ENCODE measurements around the gene C1orf226. TPM values are rescaled to one million over a fixed set of nuclear protein-coding genes. Genes with fewer than 3 reads are reported as not detected.

C1orf226 gene
- total and polyA plus RNA-seq, 2 of the 8 experiments (the other 6 are each of a cell fraction or from before 2014, with no cell fraction given) = 8.2 to 18.8 TPM

- TF ChIP-seq CHD7 (IDR thresholded peaks at IDR 0.05; ENCODE audit: insufficient replicate concordance, low read length) (no peak), BACH1 (IDR thresholded peaks at IDR 0.05; ENCODE audit: low read length) (no peak), TEAD4 (IDR thresholded peaks at IDR 0.05; ENCODE audit: low read depth, low read length) (no peak), GABPA (IDR thresholded peaks at IDR 0.05; ENCODE audit: borderline replicate concordance, insufficient read depth, low read length) (no peak), SAP30 (IDR thresholded peaks at IDR 0.05; ENCODE audit: insufficient read depth, insufficient replicate concordance, low read length) (no peak), ATF3 (IDR thresholded peaks at IDR 0.05; ENCODE audit: insufficient read depth, low read depth, low read length) (no peak), HDAC6 (IDR thresholded peaks at IDR 0.05; ENCODE audit: low read depth, low read length) (no peak)
- TF ChIP-seq, protein P1, sequence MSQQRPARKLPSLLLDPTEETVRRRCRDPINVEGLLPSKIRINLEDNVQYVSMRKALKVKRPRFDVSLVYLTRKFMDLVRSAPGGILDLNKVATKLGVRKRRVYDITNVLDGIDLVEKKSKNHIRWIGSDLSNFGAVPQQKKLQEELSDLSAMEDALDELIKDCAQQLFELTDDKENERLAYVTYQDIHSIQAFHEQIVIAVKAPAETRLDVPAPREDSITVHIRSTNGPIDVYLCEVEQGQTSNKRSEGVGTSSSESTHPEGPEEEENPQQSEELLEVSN (IDR thresholded peaks at IDR 0.05) = no peak
Observed at GRCh38 chr1:162372159-162373071, 9.1 kb upstream of the C1orf226 start (continued).

Data from H1 (cell line).